CD4-positive, alpha-beta T cell (primary cell): ENCODE measurements around the gene ACTN1. TPM values are rescaled to one million over a fixed set of nuclear protein-coding genes. Genes with fewer than 3 reads are reported as not detected.
A peak's percentile ranks its signal among the peaks of the same experiment; 100 is the strongest.

Experiments
- ATAC-seq: fragments of 200-7000 bp; cut with Tn5 transposase; one replicate; pipeline ENCODE4 v1.10.0; 2022; ENCODE audit warnings: mild to moderate bottlenecking; ENCODE audit not compliant: poor library complexity
- CTCF ChIA-PET: fragments of 350-600 bp; sonication (Branson Sonifier 250); formaldehyde crosslinking; loops from one replicate; lab custom pipeline; 2021; ENCODE audit warnings: antibody characterized with exemption, inconsistent platforms; lab: Charles Lee
- POLR2A ChIA-PET: fragments of 350-600 bp; sonication (Branson Sonifier 250); formaldehyde crosslinking; loops from one replicate; lab custom pipeline; 2021; ENCODE audit warnings: antibody characterized with exemption, inconsistent platforms; lab: Charles Lee
- DNase-seq, 14 experiments: peaks; one replicate each; pipeline ENCODE4 v3.0.0-alpha.2; 2013 to 2020; ENCODE audit warnings: mixed read lengths in 2 of 14
- H3K27ac ChIP-seq, 2 donors: one replicate each; pipeline versions ENCODE4 v1.5.1 to v1.7.0; 2013; ENCODE audit warnings: low read length in 2 of 2, low read depth in 1 of 2, mild to moderate bottlenecking in 1 of 2
- H3K27me3 ChIP-seq, 2 experiments: 1 replicate in 1 of 2; 2 replicates in 1 of 2; pipeline versions ENCODE4 v1.6.1 to v1.7.0; 2013; ENCODE audit warnings: low read length in 2 of 2, control low read depth in 1 of 2, mild to moderate bottlenecking in 1 of 2, moderate library complexity in 1 of 2; ENCODE audit not compliant: insufficient read depth in 2 of 2, control insufficient read depth in 1 of 2
- H3K36me3 ChIP-seq: one replicate; pipeline ENCODE4 v1.6.1; 2013; ENCODE audit warnings: low read length, control low read depth; ENCODE audit not compliant: insufficient read depth
- H3K4me1 ChIP-seq: one replicate; pipeline ENCODE4 v1.6.1; 2013; ENCODE audit warnings: low read length, control low read depth; ENCODE audit not compliant: insufficient read depth
- H3K4me3 ChIP-seq: one replicate; pipeline ENCODE4 v1.5.1; 2013; ENCODE audit warnings: mild to moderate bottlenecking, low read length, moderate library complexity
- H3K9me3 ChIP-seq, 2 experiments: 1 replicate in 1 of 2; 2 replicates in 1 of 2; pipeline versions ENCODE4 v1.6.1 to v1.7.0; 2013; ENCODE audit warnings: low read length in 2 of 2, mild to moderate bottlenecking in 2 of 2, control low read depth in 1 of 2, moderate library complexity in 1 of 2; ENCODE audit not compliant: control insufficient read depth in 1 of 2, insufficient read depth in 1 of 2
- H3K27ac Mint-ChIP-seq: one replicate; pipeline ENCODE4 v1.8.0; 2020; ENCODE audit warnings: mixed read lengths
- H3K27me3 Mint-ChIP-seq: one replicate; pipeline ENCODE4 v1.8.0; 2021; ENCODE audit warnings: mixed read lengths
- H3K36me3 Mint-ChIP-seq: one replicate; pipeline ENCODE4 v1.8.0; 2021; ENCODE audit warnings: low read depth, mixed read lengths
- H3K4me1 Mint-ChIP-seq: one replicate; pipeline ENCODE4 v1.8.0; 2021; ENCODE audit warnings: low read depth, mixed read lengths
- H3K4me3 Mint-ChIP-seq: one replicate; pipeline ENCODE4 v1.8.0; 2020; ENCODE audit warnings: mild to moderate bottlenecking, mixed read lengths
- H3K9me3 Mint-ChIP-seq: one replicate; pipeline ENCODE4 v1.8.0; 2020; ENCODE audit warnings: mixed read lengths
- intact Hi-C, 2 experiments: fragments of 100-400 bp; cut with DNase I in 1 of 2; cut with micrococcal nuclease in 1 of 2; formaldehyde crosslinking; loops; one replicate each; pipeline versions ENCODE4 v1.15.1 to v1.9.0; 2023 to 2025; cut with DNase I, micrococcal nuclease
- total RNA-seq, 174 experiments: library from RNA in 2 of 174; stranded (reverse) in 2 of 174; gene quantifications; one replicate each; pipeline ENCODE4 v1.2.3 and lab custom pipeline; 2021 to 2026
- TF ChIP-seq, protein P1 (sequence below): fragments of 200-600 bp; IDR thresholded peaks from one replicate; pipeline ENCODE4 v1.8.0; 2022; ENCODE audit warnings: antibody characterized with exemption, mild to moderate bottlenecking

ACTN1 gene
- total RNA-seq, 2 experiments from 2014 or later, result 128 to 143 TPM

DNA sequence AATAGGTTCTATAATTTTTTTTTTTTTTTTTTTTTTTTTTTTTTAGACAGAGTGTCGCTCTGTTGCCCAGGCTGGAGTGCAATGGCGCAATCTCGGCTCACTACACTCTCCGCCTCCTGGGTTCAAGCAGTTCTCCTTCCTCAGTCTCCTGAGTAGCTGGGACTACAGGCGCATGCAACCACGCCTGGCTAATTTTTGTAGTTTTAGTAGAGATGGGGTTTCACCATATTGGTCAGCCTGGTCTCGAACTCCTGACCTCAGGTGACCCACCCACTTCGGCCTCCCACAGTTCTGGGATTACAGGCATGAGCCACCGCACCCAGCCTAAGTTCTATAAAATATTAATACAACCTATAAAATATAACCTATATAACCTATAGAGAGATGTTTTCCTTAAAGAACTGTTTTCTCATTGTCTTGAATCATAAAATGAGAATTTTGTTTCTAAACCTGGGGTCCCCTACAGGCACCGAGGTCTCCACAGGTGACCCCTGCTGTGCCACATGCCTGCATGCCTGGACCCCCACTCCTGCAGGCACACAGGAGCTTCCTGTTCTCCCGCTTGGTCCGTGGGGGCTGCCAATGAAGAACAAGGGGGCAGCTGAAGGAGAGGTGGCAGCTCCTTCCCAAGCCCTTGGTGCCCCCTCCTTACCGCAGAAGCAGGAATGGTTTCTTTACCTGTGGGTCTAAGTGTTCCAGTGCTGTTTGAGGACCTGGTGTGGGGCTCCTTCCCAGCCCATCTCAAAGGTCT, 115.3 kb downstream of the ACTN1 start:
- H3K27me3 Mint-ChIP-seq, result no peaks in the 10 kb centered on the region
- H3K36me3 Mint-ChIP-seq, result peaks cover 9% of the 10 kb centered on the region
- Histone ChIP-seq H3K4me1 (no peaks in the 10 kb centered on the region), H3K27ac (no peak overlapping the region), H3K27me3 (no peaks in the 10 kb centered on the region), H3K4me3 (no peak overlapping the region), H3K9me3 (peaks cover 13 to 18% of the 10 kb centered on the region in 2 experiments), H3K36me3 (no peaks in the 10 kb centered on the region)
- no peak overlapping the region for H3K27ac Mint-ChIP-seq
- H3K4me1 Mint-ChIP-seq, result no peaks in the 10 kb centered on the region
- TF ChIP-seq, protein P1, sequence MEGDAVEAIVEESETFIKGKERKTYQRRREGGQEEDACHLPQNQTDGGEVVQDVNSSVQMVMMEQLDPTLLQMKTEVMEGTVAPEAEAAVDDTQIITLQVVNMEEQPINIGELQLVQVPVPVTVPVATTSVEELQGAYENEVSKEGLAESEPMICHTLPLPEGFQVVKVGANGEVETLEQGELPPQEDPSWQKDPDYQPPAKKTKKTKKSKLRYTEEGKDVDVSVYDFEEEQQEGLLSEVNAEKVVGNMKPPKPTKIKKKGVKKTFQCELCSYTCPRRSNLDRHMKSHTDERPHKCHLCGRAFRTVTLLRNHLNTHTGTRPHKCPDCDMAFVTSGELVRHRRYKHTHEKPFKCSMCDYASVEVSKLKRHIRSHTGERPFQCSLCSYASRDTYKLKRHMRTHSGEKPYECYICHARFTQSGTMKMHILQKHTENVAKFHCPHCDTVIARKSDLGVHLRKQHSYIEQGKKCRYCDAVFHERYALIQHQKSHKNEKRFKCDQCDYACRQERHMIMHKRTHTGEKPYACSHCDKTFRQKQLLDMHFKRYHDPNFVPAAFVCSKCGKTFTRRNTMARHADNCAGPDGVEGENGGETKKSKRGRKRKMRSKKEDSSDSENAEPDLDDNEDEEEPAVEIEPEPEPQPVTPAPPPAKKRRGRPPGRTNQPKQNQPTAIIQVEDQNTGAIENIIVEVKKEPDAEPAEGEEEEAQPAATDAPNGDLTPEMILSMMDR, result no peak
- ChIA-PET CTCF (interaction anchor here (0.6 to 2.1 kb wide), 8 partner anchors 15 to 623 kb away, joined by 3 to 14 read pairs (median 3); no protein-coding TSS in a partner anchor), POLR2A (interaction anchor here (0.6 to 1.5 kb wide), 3 partner anchors 226 to 256 kb away, joined by 3 read pairs; no protein-coding TSS in a partner anchor)
- ATAC-seq (no peak), DNase-seq (no peak)
- intact Hi-C loops, result loop anchor here (1.0 to 10.0 kb wide), 6 partner anchors 229 to 711 kb away; partner anchors contain the start of gene CCDC177 (in 2 of the 2)
- H3K9me3 Mint-ChIP-seq, result peaks cover 2% of the 10 kb centered on the region
- no peak overlapping the region for H3K4me3 Mint-ChIP-seq

DNA sequence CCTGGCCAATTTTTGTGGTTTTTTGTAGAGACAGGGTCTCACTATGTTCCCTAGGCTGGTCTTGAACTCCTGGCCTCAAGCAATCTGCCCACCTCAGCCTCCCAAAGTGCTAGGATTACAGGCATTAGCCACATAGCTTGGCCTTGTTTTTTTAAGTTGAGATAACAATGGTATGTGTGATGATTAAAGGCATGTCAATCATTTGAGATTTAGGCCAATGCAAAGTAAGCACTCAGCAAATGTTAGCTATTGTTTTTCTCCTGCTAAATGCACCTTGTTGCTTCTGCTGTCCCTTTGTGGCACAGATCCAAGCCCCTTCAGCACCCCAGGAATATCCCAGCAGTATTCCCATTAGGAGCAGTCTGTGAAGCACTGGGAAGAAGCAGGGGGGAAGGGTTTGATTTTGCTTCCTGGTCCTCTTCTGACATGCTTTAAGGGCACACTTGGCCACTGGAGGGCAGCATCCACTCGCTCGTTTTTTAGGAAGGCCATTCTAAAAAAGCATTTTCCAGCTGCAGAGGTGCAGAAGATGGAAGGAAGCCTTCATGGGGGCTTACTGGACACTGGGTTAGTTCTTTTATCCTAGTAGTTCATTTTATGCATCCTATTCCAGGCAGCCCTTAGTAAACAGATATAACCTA, 116.0 kb downstream of the ACTN1 start:
- no peak overlapping the region for H3K4me3 Mint-ChIP-seq
- no peaks in the 10 kb centered on the region for H3K9me3 Mint-ChIP-seq
- Histone ChIP-seq H3K4me1 (no peaks in the 10 kb centered on the region), H3K36me3 (no peaks in the 10 kb centered on the region), H3K27me3 (no peaks in the 10 kb centered on the region), H3K27ac (no peak overlapping the region), H3K4me3 (no peak overlapping the region), H3K9me3 (peaks cover 13 to 18% of the 10 kb centered on the region in 2 experiments)
- DNase-seq, result peak; percentile 40 to 75 (median 62)
- TF ChIP-seq, protein P1, result peak; percentile 60
- no peaks in the 10 kb centered on the region for H3K4me1 Mint-ChIP-seq
- H3K36me3 Mint-ChIP-seq, result peaks cover 6% of the 10 kb centered on the region
- intact Hi-C loops, result loop anchor here (1.0 to 10.0 kb wide), 6 partner anchors 229 to 712 kb away; partner anchors contain the start of gene CCDC177 (in 2 of the 2)
- CTCF ChIA-PET, result interaction anchor here (0.6 to 2.1 kb wide), 10 partner anchors 14 to 846 kb away, joined by 3 to 14 read pairs (median 3); no protein-coding TSS in a partner anchor
- POLR2A ChIA-PET, result interaction anchor here (1.0 to 1.5 kb wide), 2 partner anchors 227 to 245 kb away, joined by 3 read pairs; no protein-coding TSS in a partner anchor
- no peak overlapping the region for H3K27ac Mint-ChIP-seq
- H3K27me3 Mint-ChIP-seq, result no peaks in the 10 kb centered on the region
- ATAC-seq, result peak; percentile 32

DNA sequence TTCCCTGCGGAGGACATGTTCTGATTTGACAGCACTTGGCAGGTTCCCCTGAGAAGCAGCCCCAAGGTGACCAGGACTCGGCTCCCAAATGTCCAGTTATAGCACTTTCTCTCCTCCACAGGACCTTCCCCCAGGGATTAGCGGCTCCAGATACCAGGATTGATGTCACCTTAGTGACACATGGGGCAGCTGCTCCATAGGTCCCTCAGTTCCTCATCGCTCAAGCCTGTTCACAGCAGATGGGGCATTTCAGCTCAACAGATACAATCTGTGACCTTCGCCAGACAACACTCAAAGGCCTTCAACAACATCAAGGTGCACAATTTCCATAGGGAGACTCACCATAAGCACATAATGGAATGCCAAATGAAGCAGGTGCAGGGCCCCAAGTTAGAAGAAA, 118.3 kb downstream of the ACTN1 start:
- H3K4me3 ChIP-seq, result no peak overlapping the region
- no peak overlapping the region for H3K4me3 Mint-ChIP-seq
- no peaks in the 10 kb centered on the region for H3K27me3 Mint-ChIP-seq
- no peaks in the 10 kb centered on the region for H3K27me3 ChIP-seq
- H3K9me3 Mint-ChIP-seq, result no peaks in the 10 kb centered on the region
- intact Hi-C loops, result loop anchor here (5.0 to 10.0 kb wide), 3 partner anchors 232 to 714 kb away; partner anchors contain the start of gene CCDC177 (in 1 of the 2)
- TF ChIP-seq, protein P1, result no peak
- CTCF ChIA-PET, result no interaction called here
- no peak overlapping the region for H3K27ac Mint-ChIP-seq
- H3K4me1 Mint-ChIP-seq, result no peaks in the 10 kb centered on the region
- POLR2A ChIA-PET, result no interaction called here
- DNase-seq, result no peak
- no peak for ATAC-seq
- peaks cover 11 to 12% of the 10 kb centered on the region in 2 experiments for H3K9me3 ChIP-seq
- H3K36me3 ChIP-seq, result no peaks in the 10 kb centered on the region
- H3K36me3 Mint-ChIP-seq, result peaks cover 6% of the 10 kb centered on the region
- no peak overlapping the region for H3K27ac ChIP-seq
- H3K4me1 ChIP-seq, result no peaks in the 10 kb centered on the region
